Right kidney (tissue), 1 donor: ENCODE data around the gene SPTLC2.
A peak's percentile ranks its signal among the peaks of the same experiment; 100 is the strongest.

Experiments
- DNase-seq: peaks from one replicate; pipeline ENCODE4 v3.0.0-alpha.2; 2016

The SPTLC2 gene

DNA sequence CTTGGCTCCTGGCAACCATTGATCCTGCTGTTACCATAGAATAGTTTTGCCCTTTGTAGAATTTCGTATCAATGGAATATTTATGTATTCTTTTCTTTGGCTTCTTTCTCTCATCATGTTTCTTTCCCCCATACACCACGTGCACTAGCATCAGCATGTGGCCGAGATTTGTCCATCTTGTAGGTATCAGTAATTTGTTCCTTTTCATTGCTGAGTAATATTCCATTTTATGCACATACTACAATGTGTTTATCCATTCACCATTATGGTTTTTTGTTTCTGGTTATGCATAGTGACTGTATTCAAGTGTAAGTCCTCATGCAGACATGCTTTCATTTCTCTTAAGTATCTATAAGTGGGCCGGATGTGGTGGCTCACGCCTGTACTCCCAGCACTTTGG lies 113.3 kb downstream of the SPTLC2 start:
- no peak for DNase-seq

DNA sequence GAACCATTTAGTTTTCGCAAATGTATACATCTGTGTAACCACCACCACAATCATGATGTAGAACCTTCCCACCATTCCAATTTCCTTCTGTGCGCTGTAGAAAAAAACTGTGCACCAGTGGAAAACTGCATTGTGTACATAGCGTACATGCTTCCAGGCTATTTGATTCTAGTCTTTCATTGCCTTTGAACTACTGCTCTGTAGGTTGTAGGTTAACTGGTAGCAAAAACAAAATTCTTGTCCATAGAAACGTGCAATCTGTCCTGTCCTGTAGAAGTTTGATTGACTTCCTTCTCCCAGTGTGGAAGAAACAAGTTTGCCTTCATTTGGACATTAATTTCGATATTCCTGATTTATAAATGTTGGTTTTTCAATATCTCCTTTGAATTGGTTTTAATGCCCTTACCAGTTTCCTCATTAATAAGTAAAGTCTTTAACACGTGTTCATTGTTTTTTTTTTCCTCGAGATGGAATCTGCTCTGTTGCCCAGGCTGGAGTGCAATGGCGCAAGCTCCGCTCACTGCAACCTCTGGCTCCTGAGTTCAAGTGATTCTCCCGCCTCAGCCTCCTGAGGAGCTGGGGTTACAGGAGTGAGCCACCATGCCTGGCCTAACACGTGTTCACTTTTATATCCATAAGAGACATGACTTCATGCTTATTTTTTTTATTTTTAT lies 114.2 kb downstream of the SPTLC2 start:
- DNase-seq: no peak

DNA sequence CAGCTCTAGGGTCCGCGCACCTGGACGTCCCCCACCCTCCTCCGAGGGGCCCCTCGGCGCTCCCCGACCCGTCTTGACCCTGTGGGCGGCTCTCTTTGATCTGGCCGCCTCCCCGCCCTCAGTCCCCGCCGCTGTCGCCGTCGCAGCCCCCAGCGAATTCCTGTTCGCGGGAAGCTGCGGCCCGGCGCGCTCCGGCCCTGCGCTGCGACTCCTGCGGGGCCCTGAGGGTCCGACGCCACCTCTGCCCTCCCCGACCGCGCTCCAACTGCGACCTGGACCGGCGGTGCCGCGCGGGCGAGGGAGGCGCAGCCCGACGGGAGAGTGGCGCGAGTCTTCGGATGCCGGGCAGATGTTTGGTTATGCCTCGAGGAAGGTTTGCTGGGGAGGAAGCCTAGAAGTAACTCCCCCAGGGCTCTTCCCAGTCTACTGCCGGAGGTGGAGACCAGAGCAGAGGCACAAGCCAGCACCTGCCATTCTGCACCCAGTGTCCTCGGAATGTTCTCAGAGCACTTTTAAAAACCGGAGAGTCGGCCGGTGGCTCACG lies 117.4 kb downstream of the SPTLC2 start:
- DNase-seq: peak; percentile 67

DNA sequence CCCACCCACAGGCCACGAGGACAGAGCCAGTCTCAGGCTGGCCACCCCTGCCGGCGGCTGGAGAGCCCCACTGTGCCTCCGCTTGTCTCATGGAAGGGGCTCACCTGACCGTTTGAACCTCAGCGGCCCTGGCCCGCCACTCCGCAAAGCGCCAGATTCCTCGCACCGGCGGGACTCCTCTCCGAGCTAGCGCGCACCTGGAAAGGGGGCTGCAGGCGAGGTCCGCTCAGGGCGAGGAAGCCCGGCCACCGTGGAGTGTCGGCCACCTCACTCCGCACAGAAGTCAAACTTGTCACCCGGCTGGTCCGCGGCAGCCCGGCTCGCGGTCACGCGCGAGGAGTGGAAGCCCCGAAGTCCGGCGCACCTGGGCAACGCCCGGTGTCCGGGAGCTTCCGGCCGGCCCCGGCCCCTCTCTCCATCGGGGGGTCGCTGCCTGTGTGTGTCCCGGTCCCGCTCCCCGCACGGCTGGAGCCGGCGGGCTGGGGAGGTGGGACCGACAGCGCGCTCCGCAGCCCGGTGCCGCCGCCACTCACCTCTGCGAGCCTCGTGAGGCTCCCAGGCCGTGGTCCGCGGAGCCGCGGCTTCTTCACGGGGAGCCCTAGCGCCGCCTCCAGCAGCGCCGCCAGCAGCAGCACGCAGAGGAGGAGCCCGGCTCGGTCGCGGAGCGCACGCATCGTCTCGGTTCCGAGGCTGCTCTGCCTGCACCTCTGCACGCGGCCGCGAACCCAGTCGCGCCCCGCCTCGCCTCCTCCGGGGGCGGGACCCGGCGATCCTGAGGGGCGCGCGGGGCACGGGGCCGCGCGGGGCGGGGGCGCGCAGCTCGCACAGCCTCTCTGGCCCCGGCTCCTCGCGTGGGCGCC lies 118.1 kb downstream of the SPTLC2 start, which contains the start of gene ISM2:
Gene ISM2, minus strand, starts transcription at position 697 of the 860 bp plus-strand sequence. Its CDS starts 23 bp downstream, at position 674.
- peak; percentile 80 for DNase-seq

DNA sequence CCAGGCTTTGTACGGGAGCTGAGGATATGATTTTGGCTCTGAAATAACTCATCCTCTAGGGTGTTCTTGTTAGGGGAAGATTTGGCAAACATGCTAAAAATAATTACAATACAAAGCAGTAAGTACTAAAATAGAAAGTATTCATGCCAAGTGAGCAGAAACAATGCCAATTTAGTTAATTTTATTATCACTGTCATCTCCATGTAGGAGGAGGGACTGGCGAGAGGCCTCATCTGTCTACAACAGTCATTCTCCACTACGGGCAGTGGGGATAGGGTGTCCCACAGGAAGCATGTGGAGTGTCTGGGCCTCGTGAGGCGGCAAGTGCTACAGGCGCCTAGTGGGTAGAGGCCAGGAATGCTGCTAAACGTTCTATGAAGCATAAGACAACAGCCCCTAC lies 121.1 kb downstream of the SPTLC2 start:
- DNase-seq: no peak

DNA sequence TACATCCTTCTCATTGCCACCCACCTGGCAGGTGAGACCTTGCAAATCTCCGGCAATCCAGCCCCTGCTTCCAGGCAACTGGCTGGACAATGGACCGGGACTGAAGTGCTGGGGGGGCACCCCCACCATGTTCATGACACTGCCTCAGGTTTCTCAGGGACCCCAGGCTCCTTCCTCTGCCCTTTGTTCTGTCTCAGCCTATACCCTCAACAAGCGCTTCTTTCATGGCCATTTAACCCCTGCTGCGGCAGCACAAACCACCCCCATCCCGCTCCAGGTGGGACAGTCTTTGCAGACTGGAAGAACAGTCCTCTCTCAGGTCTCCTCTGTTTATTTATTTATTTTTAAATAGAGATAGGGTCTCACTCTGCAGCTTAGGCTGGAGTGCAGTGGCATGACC lies 125.4 kb downstream of the SPTLC2 start:
- DNase-seq: no peak

DNA sequence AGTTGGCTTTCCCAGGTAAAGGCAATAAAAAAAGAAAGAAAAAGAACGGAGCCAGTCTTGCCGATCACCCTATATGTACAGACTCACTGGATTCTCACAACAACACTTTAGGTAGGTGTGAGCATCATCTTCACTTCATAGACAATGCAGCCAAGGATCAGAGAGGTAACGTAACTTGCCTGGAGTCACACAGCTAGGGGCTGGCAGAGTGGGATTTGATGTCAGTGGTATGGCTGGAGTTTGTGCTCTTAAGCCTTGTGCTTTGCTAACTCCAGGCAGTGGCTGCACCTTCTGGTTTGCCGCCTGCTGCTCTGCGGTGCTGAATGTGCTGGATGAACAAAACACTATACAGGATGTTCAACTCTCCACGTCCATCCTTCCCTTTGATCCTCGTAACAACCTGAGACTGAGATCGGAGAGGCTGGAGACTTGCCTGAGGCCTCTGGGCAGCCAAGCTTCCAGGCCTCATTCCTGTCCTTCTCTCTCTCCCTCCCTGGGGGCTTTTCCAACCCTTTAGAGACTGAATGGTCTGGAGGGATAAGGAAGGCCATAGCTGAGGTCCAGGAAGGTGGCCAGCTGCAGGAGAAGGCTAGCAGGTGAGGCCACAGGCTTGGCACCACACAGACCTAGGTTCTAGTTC lies 126.0 kb downstream of the SPTLC2 start:
- no peak for DNase-seq

DNA sequence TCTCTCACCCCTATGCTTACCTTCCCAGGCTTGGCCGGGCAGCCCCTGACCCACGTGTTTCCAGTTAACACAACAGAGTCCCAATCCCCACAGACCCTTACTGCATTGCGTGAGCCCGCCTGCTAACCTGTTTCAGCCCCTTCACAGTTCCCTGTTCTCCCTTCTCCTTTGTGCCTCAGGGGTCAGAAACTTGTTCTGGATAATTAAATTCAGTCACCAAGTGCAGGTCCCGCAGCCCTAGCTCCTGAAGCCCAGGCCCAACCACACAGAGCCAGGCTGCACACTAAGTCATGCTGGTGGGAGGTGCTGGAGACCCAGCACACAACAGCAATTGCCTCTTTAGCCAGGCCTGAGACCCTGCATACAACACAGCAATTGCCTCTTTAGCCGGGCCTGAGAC lies 127.4 kb downstream of the SPTLC2 start:
- DNase-seq: peak; percentile 29

DNA sequence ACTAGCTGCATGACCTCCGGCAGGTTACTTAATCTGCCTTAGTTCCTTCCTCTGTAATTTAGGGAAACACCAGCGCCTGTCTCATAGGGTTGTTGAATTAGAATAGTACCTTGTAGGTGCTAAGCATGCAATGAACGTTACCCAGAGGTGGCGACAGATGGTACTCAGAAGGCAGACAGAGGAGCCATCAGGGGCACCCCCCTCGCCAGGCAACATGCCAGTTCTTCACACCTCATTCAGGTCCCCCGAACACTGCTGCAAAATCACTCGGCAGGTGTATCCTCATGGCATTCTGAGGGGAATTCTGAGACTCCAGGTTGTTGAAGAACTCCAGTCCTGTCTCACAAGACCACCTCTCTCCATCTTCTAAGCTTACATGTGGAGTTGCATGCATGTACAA lies 127.9 kb downstream of the SPTLC2 start:
- DNase-seq: no peak

DNA sequence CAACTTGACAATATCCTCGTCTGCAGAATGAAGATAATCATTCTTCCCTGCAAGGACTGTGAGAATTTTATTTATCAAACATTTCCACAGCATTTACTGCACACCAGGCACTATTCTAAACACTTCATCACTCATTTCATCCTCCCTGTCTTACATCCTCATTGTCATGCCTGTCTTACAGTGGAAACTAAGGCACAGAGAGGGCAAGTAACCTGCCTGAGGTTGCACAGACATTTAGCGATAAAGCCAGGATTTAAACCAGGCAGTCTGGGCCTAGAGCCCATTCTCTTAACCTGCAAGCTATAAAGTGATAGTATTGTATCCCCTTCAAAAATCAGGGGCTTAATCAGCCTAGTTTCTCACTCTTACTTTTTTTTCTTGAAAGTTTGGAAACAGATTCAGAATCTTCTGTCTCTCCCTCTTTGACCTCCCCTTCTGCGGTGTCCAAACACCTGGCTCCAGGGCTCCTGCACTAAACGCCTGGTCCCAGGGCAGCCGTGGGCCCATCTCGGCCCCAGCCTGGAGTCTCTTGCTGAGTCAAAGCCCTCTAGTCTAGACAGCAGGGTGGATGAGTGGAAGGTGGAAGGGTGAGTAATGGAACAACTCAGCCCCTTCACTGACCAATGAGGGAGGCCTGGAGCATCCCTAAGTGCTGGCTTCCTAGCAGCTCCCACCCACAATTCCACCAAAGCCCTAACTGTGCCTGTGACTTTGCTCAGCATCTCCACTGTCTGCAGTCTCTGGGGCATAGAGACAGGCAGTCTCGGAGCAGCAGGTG lies 130.3 kb downstream of the SPTLC2 start:
- no peak for DNase-seq

DNA sequence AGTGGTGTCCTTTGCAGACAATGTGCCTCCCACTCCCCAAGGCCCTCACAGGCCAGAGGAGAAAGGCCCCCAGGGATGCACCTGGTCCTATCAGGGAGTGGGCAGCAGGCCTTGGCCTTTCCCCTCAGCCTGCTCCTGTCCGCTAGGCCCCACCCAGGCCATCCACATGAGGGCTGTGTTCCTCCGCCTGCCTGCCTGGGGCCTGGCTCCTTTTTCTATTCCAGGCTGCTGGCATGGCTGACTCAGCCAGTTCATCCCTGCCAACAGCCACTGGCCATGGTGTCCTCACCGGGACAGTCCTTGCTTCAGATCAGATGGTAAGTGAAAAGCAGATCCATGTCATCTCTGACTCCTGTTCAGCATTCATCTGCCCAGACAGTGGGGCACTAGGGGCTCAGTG lies 131.2 kb downstream of the SPTLC2 start:
- no peak for DNase-seq

DNA sequence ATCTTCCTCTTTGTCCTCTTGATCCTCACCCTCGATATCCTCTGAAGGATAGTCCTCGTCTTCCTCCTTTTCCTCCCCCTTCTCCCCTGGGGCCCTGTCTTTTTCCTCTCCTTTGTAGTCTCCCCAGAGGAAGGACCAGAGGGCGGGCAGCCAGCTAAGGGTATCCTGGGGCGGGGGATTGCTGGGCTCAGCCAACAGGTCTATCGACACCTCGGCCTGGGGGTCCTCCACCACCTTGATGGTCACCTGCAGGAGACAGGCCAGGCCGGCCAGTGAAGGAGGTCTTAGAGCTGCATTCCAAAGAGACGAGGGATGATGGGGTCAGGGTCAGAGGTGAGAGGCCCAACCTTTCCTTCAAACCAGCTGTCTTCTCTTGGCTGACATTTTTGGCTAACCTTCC lies 134.0 kb downstream of the SPTLC2 start:
- DNase-seq: no peak

DNA sequence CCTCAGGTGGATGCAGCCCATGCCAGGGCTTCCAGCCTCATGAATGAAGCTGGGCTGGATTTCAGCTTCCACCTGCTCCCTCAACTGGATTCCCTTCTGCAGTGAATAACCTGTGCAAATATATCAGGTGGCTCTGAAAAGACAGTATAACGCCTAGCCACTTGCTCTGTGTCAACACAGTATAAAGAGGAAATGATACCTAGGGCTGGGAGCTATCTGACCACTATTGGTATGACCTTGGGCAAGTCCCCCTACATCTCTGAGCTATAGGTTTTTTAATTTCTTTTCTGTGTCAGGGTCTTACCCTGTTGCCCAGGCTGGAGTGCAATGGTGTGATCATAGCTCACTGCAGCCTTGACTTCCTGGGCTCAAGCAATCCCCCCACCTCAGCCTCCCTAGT lies 137.6 kb downstream of the SPTLC2 start:
- no peak for DNase-seq

DNA sequence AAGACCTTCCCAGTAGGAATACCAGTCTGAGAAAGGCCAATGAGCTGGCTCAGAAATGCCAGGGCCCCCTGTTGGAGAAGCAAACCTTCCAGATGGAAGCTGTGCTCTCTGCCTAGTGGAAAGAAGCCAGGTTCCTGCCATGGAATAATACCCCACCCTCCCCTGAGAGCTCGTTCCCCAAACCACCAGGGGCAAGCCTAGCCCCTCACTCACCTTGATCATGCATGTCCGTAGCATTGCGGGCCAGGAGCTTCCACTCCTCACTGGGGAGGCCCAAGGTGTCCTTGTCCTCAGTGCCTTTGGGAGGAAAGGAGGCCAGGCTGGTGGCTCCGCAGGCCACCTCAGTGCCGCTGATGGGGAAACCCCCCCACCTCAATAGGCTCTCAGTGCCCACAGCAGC lies 138.4 kb downstream of the SPTLC2 start:
- no peak for DNase-seq

DNA sequence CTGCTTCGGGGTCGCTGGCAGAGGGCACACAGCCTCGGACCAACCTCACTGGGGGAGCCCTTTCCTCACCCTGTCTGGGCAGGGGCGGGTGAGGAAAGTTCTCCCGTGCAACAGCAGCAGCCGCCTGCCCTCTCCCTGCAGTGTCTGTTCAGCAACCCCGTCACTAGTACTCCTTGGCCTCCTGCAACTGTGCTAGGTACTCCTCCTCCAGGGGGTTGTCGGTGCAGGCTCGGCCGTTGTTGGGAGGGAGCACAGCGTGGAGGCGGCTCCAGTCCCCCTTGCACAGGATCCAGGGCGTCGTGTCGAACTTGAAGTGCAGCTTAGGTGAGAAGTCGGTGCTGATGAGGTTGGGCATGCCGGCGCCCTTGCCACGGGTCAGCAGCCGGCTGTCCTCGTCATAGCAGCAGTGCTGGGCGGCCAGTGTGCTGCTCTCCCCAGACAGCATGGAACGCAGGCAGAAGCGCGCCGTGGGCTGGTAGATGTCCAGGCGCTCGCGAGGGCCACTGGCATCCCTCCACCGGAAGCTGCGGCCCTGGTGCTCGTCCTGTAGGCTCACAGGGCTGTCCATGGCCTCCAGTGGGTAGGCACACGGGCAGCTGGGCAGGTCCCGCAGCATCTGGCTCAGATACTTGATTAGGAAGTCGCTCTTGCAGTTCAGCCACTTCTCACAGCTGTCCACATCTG lies 140.9 kb downstream of the SPTLC2 start:
- DNase-seq: no peak

DNA sequence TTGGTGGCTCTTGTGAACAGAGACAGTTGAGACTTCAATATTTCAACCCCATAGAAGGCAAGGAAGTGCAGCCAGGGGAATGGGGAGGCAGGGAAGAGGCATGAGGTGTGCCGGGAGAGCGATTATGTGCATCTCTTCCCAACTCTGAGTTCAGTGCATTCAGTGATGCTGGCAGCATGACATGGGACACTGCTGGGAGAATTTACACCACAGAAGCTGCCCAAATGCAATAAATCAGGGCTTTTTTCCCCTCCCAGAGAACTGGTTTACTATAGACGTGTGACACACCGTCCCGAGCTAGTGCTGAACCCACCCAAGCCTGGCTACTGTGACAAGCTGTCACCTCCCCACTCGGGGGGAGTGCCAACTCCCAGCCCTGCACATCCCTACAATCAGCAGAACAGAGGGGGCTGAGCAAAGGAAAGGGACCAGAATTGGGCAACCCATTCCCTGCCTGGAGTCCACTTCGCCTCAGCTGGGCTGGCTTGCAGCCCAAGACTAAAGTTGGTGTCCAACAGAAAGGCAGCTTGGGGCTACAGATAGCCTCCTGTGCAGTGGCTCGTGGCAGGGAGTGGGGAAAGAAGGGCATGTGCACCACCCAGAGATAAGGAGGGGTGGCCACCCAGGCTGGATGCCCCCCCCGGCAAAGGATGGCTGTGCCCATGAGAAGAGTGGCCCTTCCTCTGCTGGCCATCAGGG lies 141.8 kb downstream of the SPTLC2 start:
- no peak for DNase-seq

DNA sequence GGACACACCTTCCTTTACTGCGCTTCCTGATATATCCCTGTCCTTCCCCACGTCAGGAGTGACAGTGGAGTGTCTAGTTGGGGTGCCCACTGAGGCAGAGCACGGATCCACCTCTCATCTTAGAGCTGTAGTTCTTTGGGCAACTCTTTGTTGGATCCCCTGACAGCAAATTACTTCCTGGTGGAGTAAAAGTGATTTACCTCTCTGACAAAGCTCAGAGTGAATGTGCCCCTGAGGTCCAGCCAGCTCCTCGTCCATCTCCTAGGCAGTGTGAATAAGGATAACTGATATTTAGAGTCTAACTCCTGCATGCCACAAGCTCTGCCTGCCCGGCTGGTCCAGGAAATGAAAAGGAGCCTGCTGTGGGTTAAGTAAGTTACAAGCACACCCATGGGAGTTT lies 142.5 kb downstream of the SPTLC2 start:
- DNase-seq: peak; percentile 25

DNA sequence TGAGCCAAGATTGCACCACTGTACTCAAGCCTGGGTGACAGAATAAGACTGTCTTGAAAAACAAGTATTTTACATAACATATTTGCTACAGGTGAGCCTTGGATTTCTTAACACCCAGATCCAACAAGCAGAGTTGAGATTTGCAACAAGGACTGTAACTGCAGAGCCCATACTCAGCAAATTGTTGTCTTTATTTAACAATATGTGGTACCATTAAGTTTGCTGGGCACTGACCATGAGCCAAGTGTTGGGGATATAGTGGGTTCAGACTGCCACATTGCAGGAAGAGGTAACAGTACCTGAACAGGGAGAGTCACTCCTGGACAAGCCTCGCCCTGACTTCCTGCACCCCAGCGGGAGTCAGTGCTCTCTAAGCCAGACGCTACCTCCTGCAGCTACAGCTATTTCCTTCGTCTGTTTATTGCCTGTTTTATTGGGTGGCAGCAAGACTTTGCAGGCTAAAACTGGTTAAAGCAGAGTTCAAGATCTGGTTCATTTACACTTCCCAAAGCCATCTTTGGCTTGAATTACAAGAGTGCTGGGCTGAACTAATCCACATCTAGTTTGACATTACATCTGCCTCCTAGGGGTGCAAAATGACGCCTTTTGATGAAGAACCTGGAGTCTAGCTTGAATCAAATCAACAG lies 146.1 kb downstream of the SPTLC2 start:
- DNase-seq: no peak

DNA sequence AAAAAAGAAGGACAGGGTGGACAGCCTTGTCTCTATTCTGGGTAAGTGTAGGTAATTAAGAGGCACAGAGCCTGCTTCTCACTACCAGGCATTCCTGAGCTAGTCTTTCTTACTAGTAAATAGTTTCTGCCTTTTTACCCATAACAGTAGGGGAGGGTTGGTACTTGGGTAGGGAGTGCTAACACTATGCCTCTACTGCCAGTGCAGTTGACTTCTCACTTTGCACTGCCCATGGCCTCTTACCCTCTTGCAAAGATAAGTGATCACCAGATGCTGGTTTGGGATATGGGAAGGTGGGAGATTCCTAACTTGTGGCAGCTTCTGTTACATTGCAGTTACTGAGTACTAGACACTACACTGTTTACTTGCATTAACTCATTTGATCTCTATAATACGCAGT lies 146.9 kb downstream of the SPTLC2 start:
- DNase-seq: no peak

DNA sequence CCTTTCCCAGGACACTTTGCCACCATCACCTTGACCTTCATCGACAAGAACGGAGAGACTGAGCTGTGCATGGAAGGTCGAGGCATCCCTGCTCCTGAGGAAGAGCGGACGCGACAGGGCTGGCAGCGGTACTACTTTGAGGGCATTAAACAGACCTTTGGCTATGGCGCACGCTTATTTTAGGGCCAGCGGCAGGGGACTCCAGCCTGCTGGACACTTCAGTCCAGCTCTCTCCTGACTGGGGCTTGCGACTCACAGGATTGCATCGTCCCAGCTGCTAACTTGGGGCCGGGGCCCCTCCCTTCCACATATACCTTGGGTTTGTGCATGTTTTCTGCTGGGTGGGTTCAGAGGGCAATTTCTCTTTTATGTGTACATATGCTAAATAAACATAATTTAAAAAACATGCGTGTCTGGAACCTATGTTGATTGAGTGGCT lies 147.4 kb downstream of the SPTLC2 start:
- no peak for DNase-seq
